Femur (tissue), 1 donor: ENCODE measurements around the gene CDKAL1.
"Not testable (repeated sequence)": the region's sequence is repeated elsewhere in the genome, so short reads cannot be mapped to it uniquely, and the experiment has no call there.

Experiments
- DNase-seq: peaks from one replicate; pipeline ENCODE4 v3.0.0-alpha.2; 2017

The CDKAL1 gene

GRCh38 chr6:21092231-21092772 is 558.0 kb downstream of the CDKAL1 start:
- DNase-seq = not testable (repeated sequence)

GRCh38 chr6:21095462-21095861 is 561.2 kb downstream of the CDKAL1 start:
- no peak for DNase-seq

GRCh38 chr6:21098134-21098533 is 563.9 kb downstream of the CDKAL1 start:
- DNase-seq = no peak

- no peak for DNase-seq
Observed at GRCh38 chr6:21098744-21099143, 564.5 kb downstream of the CDKAL1 start.

- DNase-seq = no peak
Observed at GRCh38 chr6:21099338-21100314, 565.4 kb downstream of the CDKAL1 start.

DNA sequence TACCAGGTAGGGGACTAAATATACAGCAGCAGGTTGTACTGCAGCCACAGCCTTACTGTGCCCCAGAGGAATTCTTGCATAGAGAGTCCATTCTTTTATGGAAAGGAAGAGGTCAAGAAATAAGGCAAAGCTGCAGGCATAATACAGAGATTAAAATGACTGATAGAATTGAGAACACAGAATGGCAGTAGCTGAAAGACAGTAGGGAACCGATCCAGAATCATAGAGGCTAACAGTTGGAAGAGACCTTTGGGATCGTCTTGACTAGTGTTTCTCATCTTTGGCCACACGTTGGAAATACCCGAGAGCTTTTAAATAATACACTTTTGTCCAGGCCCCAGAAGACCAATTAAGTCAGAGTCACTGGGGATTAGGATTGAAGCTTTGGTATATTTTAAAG is 566.7 kb downstream of the CDKAL1 start:
- DNase-seq = no peak

GRCh38 chr6:21101694-21102093 is 567.4 kb downstream of the CDKAL1 start:
- no peak for DNase-seq

DNA sequence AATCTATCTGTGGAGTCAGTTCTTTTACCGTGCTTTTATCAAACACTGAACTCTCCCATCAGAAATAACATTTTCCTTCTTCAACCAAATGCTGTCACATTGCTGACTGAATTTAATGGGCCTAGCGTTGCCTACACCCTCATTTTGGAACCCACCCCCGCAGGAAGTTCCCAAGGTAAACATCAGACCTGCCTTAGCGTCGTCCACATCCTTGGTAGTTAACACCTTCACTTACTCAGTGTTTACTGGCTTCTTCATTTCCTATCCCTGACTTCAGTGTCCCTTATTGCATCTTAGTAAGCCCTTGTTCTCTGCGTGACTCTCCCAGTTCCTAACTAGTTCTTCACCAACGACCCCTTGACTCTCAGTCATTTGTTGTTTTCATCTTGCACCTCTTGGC is 567.9 kb downstream of the CDKAL1 start:
- DNase-seq = no peak

- DNase-seq = no peak
Observed at GRCh38 chr6:21102624-21103023, 568.4 kb downstream of the CDKAL1 start.

DNA sequence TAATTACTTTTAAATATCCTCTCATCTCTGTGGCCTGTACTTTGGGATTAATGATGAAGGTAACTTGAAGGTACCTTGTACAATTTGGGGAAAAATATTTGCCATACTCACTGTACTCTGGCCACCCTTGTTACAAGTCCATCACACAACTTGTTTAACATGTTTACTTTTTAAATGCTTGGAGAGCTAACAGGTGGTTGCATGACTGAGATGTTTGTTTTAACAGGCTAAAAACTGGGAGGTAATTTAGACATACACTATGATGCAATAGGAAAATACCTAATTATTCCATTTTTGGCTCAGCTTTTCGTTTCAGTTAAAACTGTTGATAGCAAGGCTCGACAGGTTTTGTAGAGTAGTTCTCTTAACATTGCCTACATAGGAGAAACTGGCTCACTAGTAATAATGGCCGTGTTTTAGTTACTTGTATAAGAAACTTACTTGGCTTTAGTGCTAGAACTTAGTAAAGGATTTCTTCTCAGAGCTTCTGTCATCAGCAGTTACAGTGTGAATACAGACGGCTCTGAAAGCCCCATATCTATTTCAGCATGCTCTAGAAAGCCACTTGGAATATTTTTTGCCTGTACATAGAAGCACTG is 569.5 kb downstream of the CDKAL1 start:
- no peak for DNase-seq

DNA sequence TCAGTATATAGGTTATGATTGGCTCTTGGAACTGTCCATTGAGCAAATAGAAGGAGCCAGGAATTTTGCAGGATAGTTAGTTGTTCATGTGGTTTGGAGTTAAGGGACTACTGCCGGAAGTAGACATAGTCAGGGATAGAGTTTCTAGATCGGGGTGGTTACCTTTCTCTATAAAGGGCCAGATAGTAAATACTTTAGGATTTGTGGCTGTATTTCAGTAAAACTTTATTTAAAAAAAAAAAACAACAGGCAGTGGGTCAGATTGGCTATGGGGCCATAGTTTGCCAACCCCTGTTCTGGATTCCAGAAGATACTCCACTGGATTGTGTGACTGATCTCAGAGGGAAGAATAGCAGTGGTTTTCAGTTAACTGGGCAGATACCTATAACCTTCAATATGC is 570.0 kb downstream of the CDKAL1 start:
- DNase-seq = no peak

- DNase-seq = no peak
Observed at GRCh38 chr6:21107796-21108195, 573.5 kb downstream of the CDKAL1 start.

DNA sequence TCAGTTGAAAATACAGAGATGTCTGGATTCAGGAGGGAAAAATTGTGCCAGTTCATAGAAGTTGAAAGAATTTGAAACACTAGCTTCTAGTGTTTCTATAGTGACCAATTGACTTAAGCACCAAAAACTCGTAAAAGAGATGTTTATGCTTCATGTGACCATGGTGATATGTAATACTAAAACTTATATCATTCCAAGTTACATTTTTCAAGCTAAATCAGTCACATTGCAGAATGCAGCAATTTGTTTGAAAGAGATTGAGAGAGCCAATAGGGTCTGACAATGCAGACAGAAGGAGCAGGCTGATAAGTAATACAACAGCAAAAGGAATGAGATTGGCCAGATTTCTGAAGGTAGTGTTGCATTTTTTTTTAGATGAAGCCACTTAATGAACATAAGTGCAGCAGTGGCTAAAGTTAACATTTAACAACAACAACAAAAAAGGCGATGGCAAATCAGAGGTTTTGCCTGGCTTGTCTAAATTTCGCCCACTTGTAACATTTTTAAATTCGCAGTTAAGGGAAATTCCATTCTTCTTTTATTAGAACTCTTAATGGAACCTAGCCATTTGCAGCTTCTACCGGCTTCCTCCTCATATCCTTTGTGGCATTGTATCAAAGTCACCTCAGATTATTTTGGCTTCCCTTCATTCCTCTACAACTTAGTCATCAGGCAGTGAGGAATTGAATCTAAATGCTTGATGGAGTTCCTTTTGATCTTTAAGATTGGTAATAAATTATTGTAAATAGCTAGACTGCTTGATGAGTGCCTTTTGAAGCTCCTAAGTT is 575.3 kb downstream of the CDKAL1 start:
- DNase-seq = no peak

DNA sequence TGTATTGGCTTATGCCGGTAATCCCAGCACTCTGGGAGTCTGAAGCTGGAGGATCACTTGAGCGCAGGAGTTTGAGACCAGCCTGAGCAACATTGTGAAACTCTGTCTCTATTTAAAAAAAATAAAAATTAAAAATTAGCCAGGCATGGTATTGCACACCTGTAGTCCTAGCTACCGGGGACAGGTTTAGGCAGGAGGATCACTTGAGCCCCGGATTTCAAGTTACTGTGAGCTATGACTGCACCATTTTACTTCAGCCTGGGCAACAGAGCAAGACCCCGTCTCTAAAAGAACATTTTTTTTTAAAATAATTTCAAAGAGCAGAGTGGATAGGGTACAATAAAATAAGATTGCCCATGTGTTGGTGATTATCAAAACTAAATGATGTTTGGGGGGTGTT is 576.4 kb downstream of the CDKAL1 start:
- DNase-seq = no peak

GRCh38 chr6:21111093-21111725 is 577.0 kb downstream of the CDKAL1 start:
- no peak for DNase-seq

- peak; percentile 41 for DNase-seq
Observed at GRCh38 chr6:21115111-21115510, 580.9 kb downstream of the CDKAL1 start.

DNA sequence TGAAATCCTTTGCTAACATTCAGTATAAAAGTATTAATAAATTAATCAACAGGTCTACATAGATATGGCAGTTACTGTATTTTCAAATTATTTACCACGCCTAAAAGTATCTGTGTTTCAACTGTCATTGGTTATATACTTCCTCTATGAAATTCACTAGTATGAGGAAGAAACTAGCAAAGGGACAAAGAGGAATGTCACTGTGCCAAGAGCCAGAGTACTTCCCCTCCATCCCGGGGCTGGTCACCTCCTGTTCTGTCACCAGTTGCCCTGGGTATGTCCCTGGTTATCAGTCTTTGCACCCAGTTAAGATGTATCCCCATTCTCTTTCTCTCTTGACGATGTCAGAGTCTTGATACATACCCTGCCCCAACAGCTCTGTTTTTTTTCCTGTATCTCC is 582.5 kb downstream of the CDKAL1 start:
- DNase-seq = no peak

DNA sequence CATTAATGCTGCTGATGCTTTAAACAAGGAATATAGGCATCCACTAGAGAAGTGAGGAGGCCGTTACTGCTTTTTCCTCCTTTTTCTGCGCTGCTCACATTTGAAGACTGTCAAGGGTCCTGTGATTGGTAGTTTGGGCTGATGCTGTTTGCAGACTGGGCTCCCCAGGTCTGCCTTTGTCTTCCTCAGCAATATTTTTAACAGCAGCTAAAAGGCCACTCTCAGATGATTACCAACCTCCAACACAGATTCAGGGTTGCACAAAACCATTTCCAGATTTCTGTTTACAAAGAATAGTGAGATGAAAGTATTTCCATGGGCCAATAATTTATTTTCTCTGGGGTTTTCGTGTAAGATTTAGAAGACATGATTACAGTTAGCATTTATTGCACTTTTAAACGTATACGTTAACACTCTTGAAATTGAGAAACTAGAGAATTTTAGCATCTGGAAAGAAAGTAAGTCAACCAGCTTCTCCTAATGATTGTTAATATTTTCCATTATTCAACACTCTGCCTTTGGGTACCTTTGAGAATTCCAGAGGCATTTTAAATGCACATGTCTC is 584.0 kb downstream of the CDKAL1 start:
- no peak for DNase-seq

GRCh38 chr6:21121636-21122136 is 587.4 kb downstream of the CDKAL1 start:
- DNase-seq = no peak

DNA sequence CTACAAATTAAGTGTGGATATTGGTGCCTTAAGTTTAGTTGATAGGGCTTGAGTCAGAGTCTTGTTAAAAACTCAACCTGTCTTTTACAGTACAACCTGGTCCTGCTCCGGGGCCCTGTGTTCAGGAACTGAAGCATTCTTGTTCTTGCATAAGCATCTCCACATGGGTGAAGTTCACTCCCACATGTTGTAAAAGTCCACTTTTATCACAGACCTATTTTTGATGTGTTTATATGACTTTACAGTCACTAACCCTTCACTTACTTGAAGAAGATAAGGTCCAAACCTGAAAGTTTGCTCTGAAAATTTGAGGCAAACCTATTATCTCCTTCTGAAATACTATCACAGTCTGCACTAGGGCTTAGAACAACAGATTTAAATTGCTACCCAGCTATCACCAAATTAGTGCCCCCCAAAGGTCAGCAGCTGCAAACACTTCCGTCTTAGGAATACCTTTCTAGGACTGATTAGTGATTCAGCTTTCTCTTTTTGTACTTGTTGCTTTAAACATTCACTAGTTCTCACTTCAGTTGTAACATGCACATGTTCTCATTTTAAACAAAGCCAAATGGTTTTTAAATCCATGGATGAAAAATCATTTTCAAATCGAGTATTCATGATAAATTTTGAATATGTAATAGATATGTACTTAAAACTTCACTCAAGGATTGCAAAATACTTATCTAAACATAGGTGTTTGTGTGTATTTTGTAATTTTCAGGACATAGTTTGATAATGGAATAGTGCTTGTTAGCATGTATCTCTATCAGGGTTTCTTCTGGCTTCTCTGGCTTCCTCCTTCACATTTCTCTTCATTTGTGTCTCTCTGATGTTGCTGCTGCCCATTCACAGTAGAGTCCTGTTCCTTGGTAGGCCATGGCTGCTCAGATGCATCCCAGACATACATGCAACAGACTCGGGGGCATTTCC is 589.5 kb downstream of the CDKAL1 start:
- no peak for DNase-seq

- no peak for DNase-seq
Observed at GRCh38 chr6:21128601-21129000, 594.3 kb downstream of the CDKAL1 start.
